VCaP (cell line): ENCODE results near the gene CTDSPL.

Experiments
- H3K27ac ChIP-seq: fragments of 450-650 bp; 2 replicates; pipeline ENCODE4 v1.5.1; 2017
- TF ChIP-seq, protein P1 (sequence below): fragments of 450-650 bp; conservative IDR thresholded peaks from 2 replicates; pipeline ENCODE4 v1.5.1; 2017; ENCODE audit warnings: mild to moderate bottlenecking, moderate library complexity

CTDSPL gene

DNA sequence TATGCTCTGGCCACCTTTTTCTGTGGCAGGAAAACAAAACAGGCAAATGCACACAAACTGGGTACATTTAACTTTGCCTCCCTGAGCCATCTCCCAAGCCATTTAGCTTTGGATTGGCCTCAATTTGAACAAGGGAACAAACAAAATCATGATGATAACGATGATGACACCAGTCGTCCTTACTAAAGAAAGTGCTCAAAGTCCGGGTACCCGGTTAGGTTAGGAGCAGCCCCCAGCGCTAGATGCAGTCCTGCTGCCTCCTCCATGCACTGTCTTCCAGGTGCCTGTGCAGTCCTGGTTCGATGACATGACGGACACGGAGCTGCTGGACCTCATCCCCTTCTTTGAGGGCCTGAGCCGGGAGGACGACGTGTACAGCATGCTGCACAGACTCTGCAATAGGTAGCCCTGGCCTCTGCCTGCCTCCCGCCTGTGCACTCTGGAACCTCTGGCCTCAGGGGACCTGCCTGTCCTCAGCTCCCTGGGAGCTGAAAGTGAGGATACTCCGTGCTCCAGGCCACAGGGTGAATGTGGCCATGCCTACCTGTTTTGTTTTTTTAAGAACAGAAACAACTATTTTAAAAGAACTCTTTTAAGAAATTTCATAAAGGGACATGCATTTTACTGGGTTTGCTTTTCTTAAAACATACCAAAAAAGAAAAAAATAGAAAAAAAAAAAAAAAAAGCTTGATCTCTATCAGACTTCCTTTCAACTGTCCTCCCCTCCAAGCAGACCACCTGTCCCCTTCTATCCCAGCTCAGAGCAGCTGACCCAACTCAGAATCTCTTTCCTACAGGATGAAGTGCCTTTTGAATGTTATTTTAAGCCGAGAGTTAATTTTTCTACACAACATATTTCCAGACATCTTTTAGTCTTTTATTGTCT is 119.0 kb downstream of the CTDSPL start:
- H3K27ac ChIP-seq = peak overlapping the region; percentile 90
- TF ChIP-seq, protein P1, sequence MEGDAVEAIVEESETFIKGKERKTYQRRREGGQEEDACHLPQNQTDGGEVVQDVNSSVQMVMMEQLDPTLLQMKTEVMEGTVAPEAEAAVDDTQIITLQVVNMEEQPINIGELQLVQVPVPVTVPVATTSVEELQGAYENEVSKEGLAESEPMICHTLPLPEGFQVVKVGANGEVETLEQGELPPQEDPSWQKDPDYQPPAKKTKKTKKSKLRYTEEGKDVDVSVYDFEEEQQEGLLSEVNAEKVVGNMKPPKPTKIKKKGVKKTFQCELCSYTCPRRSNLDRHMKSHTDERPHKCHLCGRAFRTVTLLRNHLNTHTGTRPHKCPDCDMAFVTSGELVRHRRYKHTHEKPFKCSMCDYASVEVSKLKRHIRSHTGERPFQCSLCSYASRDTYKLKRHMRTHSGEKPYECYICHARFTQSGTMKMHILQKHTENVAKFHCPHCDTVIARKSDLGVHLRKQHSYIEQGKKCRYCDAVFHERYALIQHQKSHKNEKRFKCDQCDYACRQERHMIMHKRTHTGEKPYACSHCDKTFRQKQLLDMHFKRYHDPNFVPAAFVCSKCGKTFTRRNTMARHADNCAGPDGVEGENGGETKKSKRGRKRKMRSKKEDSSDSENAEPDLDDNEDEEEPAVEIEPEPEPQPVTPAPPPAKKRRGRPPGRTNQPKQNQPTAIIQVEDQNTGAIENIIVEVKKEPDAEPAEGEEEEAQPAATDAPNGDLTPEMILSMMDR = no peak

DNA sequence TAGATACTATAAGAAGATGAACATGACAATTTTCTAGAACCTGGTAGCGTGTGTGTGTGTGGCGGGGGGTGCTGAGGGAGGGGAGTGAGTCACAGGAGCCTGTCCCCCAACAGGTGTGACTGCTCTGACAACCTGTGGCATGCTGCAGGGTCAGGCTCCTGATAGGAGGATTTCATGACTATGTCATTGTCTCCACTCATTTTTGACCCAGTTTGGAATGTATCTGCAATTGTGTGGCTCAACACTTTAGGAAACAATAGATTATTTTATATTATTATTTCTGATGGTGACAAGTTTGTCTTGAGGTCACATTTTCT is 119.6 kb downstream of the CTDSPL start:
- TF ChIP-seq, protein P1 = no peak
- peak overlapping the region; percentile 90 for H3K27ac ChIP-seq

DNA sequence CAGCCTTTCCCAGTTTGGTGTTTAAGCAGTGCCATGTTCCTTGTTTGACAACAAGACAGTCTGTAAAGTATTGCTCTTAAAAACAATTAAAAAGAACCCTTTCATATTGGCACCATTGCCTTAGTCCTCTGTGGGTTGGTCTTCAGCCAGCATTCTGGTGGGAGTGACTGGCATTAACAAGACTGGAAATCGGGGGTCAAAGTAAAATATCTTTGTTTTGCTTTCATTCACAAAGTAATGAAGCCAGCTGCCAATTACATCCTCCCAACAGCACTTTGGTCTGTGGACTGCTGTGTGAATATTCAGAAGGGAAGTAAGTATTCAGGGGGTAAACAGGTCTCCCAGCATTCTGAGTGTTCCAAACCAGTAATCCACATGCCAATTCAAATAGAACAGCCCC is 120.7 kb downstream of the CTDSPL start:
- H3K27ac ChIP-seq = peak overlapping the region; percentile 90
- TF ChIP-seq, protein P1 = no peak

DNA sequence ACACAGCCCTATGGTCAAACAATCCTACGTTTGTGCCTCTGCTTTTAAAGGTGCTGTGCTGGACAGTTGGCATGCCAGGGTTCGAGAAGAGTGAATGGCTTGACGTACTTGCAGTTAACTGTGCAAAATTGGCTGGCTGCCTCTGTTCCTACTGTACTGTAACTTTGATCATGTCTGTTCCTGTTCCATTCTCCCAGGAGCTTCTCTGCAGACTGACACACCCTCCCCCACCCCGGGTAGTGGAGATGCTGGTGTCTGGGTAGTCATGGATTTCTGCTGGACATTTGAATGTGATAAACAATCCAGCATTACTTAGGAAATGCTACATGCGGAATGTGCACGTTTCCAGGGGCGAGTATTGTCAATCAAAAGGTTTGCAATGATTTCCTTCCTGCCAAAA is 122.4 kb downstream of the CTDSPL start:
- TF ChIP-seq, protein P1 = no peak
- peak overlapping the region; percentile 90 for H3K27ac ChIP-seq

DNA sequence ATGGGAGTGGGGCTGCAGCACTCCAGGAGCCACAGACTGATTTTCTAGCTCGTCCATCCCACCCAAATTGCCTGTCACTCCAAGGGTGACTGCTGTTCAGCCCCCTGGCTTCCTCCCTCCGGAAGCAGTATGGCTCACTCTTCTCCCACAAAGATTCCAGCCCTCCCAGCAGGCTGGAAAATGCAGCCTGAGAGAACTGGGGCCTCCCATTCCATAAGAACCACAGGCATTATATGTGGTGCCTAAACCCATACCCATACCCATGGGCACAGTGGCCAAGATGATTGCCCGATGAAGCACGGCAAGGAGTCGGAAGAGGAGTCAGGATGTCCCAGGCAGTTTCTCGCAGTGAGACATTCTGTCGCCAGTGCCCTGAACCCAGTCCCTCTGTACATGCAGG is 122.9 kb downstream of the CTDSPL start:
- peak overlapping the region; percentile 90 for H3K27ac ChIP-seq
- TF ChIP-seq, protein P1 = no peak

DNA sequence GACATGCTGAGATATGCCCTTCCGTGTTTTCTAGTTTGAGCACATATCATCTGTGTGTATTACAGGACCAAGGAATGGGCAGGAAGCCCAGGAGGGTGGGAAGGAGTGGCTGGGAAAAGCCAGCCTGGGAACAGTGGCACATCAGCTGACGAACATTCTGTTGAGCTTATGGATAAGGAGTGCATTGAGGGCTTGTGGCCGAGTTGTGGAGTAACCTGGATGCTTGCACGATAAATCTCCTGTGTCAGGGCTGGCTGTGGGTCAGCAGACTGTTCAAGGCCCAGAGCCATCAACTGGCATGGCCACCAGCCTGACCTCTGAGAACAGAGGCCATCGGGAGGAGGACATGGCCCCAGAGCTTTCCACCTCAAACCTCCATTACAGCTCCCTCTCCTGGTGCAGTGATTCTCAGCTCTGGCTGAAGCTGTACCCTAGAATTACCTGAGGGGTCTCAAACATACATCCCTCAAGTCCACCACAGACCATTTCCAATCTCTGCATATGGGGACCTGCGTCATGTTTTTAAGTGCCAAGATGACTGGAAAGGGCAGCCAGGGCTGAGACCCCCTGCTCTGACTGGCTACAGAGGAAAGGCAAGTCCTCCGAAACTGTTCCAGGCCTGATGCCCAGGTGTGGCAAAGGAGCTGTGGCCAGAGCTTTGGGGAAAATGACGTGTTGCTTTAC is 124.1 kb downstream of the CTDSPL start:
- H3K27ac ChIP-seq = peak overlapping the region; percentile 90

More for the DNA sequence above, 124.1 kb downstream of the CTDSPL start:
- TF ChIP-seq, protein P1 = no peak
